IPS-NIHi11 (cell line): ENCODE results near the gene USP37.
A peak's percentile ranks its signal among the peaks of the same experiment; 100 is the strongest.

Source experiments
- DNase-seq: peaks from one replicate; pipeline ENCODE4 v3.0.0; 2012; ENCODE audit warnings: mixed read lengths, low spot score

The USP37 gene

DNA sequence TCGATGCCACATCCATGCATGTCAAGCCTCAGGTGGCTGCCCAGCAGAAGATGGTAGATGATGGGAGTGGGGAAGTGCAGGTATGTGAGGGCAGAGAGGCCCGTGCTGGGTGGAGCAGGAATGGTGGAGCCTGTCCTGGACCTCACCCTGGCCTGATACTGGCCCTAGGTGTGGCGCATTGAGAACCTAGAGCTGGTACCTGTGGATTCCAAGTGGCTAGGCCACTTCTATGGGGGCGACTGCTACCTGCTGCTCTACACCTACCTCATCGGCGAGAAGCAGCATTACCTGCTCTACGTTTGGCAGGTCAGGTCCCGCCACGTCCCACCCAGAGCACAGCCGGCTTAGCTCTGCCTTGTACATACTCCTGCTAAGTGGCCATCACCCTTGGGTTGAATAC lies 136.3 kb downstream of the USP37 start:
- DNase-seq = no peak

DNA sequence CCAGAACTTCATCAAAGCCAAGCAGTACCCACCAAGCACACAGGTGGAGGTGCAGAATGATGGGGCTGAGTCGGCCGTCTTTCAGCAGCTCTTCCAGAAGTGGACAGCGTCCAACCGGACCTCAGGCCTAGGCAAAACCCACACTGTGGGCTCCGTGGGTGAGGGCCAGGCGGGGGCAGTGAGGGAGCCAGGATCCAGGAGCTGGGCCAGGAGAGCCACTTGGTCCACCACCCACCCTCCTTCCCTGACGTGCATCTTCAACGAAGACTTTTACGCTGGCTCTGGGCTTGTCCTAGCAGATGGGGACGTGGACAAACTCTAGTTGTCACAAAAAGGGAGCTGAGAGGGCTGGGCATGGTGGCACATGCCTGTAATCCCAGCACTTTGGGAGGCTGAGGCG lies 137.4 kb downstream of the USP37 start:
- no peak for DNase-seq

DNA sequence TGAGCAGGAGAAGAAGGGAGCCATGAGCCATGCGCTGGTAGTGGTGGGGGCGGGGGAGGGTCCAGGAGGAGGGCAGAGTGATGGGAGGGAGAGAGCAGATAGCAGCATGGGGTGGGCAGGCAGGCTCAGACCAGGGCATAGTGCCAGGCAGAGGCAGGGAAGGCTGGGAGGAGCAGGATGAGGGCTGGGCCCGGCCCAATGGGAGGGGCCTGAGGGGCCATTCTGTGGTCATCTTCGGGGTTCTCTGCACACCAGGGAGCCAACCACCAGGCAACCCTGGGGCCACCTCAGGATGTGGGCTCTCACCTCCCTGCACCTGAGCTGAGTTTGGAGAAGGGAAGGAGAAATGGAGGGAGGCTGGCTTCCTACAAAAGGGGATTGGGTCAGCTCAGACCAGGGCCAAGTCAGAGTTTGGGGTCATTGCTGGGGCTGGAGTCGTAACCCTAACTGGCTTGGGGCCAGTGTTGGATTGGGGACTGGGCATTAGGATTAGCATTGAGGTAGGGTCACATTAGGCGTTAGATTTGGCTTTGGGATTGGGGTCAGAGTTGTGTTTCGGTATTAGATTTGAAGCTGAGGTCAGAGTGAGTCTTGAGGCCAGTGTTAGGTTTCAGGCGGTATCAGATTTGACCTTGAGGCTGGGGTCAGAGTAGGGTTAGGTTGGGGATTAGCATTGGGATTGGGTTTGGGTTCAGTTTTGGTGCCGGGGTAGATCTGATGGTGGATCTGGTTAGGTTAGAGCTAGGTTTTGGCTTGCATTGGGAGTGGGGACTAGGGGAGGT lies 138.0 kb downstream of the USP37 start:
- DNase-seq = no peak

DNA sequence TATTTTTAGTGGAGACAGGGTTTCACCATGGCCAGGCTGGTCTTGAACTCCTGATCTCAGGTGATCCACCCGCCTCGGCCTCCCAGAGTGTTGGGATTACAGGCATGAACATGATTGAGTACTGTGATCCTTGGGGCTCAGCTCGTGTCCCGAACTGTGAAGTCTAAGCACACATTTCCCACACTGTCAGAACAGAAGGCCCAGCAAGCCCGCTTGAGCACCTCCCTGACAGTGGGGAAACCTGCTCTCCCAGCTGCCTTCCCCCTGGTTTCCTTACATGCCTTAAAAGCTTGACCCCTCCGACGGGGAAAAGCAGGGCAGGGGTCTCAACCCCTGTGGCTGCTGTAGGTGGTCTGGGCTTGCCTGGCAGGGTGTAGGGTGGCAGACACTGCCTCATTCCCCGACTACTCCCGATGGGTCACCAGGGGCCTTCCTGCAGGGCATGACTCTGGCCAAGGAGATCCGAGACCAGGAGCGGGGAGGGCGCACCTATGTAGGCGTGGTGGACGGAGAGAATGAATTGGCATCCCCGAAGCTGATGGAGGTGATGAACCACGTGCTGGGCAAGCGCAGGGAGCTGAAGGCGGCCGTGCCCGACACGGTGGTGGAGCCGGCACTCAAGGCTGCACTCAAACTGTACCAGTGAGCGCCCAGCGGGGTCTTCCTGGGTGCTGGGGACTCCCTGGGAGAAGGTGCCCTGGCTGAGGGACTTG lies 139.1 kb downstream of the USP37 start:
- no peak for DNase-seq

DNA sequence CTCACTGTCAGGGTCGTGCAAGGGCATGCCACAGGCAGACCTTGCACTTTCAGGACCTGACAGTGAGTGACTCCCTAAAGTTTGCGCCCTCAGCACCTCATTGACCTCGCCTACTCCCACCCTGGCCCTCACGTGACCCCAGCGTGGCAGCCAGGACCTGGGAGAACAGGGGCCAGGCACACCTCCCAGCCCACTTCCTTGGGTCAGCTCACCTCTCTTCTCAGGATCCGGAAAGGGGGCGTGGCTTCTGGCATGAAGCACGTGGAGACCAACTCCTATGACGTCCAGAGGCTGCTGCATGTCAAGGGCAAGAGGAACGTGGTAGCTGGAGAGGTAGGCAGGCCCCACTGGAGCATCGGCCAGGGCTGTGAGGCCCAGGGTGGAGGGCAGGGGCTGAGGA lies 140.4 kb downstream of the USP37 start:
- peak; percentile 45 for DNase-seq

DNA sequence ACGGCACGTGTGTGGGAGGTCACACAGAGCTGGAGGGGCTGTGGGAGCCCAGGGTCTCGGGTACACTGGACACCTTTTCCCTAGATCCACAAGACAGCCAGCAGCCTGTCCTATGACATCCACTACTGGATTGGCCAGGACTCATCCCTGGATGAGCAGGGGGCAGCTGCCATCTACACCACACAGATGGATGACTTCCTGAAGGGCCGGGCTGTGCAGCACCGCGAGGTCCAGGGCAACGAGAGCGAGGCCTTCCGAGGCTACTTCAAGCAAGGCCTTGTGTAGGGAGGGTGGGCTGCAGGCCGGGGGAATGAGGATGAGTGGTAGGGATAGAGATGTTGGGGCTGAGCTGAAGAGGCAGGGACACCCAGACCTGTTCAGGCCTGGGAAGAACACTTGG lies 142.6 kb downstream of the USP37 start:
- DNase-seq = no peak

DNA sequence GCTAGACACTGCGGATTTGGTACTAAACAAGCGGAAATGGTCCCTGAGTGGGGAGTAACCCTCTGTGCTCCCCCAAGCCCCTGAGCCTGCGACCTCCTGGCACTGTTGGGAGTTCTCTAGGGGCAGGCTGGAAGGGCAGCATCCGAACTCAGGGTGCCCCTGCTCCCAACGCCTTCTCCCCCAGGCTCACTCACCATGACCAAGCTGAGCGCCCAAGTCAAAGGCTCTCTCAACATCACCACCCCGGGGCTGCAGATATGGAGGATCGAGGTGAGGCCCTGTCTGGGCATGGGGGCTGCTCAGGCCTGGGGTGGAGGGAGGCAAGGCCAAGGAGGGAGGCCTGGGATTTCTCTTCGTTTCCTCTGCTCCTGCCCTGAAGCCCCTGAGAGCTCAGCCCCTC lies 144.6 kb downstream of the USP37 start:
- no peak for DNase-seq

DNA sequence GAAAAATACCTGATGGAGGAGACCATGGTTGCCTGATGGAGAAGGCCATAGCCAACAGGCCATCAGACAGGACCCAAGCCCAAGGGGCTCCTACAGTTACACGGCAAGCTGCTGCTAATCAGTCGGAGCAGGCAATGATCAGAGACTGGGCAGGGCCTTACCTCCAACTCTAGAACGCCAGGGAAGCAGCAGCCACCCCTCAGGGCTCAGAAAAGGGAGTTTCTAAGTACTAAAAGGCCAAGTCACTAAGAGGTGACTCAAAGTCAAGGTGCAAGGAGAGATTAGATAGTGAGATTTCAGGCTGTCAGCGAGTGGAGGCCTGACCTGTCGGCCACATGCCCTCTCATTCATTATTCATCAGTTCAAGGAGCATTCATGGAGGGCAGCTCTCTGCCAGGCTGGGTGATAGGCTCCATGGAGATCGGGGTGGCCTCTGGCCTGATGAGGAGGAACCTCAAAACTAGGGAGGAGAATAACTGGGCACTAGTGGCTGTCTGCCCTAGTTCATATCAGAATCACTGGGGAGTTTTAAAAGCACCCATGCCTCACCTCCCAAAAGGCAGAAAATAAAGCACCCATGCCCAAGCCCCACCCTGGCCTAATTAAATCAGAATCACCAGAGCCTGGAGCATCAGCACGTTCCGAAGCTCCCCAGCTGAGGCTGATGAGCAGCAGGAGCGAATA lies 145.6 kb downstream of the USP37 start:
- no peak for DNase-seq

DNA sequence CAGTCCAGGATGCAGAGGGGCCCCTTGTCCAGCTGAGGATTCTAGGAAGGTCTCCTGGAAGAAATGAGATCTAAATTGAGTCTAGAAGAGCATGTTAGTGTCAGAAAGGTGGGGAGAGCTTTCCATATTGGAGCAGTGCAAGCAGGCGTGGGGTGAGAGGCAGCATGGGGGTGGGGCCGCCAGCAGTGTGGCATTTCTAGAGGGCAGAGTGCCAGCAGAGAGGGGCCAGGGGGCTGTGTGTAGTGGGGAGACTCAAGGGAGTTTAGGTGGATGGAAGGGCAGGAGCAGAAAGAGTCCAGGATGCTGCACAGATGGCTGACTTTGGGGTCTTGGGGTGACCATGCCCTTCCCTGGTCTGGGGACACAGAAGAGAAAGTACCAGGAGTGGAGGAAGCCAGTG lies 147.1 kb downstream of the USP37 start:
- no peak for DNase-seq

DNA sequence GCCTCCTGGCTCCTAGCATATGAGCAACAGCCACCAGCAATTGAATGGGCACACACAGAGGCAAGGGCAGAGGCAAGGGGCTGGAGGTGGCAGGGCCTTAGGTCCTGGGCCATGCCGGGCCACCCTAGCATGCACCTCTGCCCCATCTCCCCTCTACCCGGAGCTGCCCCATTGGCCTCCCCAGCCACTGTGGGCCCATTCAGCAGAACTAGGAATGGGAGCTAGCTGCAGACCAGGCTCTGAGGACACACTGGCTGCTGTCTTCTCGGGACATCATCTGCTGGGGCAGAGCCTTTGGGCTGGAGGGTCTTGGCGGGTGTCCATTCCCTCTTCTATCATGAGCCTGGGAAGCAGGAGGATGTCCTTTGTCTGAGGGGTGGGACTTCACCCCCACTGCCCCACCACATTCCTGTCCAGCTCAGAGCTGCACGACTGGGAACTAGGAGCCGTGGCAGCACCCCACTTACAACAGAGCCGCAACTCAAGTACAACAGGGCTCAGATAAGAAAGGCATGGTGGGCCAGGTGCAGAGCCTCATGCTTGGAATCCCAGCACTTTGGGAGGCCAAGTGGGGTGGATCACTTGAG lies 148.4 kb downstream of the USP37 start:
- DNase-seq = no peak

DNA sequence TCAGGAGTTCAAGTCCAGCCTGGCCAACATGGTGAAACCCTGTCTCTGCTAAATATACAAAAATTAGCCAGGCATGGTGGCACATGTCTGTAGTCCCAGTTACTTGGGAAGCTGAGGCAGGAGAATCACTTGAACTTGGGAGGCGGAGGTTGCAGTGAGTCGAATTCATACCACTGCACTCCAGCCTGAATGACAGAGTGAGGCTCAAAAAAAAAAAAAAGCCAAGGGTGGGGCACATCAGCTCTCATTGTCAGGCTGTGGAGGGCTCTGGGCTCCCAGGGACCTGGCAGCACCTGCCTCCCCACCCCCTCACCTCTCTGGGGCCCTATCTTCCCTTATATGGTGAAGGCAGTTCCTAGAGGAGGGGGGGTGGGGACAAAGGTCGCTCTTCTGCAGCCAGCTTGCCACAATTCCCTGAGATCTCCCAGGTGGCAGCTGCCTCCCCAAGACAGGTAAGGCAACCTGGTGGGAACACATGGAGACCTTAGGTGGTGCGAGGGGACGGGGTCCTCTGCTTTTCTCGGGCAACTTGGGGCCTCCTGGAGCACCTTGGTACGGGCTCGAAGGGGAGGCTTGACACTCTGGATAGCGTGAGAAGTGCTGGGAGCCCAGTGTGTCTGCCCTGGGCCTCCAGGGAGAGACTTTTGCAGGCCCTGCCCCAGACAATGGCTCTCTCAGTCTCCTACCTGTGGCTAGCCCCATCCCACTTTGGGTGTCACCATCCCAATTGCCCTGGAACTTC lies 149.3 kb downstream of the USP37 start, which contains the start of gene VIL1:
TSS of gene VIL1 (plus strand) at position 407 of the 742 bp plus-strand sequence. CDS start 4,656 bp downstream, outside the sequence.
- peak; percentile 69 for DNase-seq

DNA sequence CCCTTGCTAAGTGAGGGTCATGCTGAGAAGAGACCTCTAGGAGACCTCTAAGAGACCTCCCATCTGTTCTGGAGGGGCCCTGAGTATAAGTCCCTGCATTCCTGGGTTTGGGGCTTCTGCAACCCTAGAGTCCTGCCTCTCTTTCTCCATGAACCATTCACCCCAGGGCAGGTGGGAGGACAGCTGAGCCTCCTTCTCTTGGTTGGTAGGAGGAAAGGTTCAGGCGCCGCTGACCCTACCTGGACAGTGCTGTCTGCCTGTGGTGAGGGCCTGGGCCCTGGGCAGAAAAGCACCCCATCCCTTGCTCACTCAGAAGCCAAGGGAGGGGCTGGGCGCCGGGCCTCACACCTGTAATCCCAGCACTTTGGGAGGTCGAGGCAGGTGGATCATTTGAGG lies 149.8 kb downstream of the USP37 start:
- DNase-seq = no peak

DNA sequence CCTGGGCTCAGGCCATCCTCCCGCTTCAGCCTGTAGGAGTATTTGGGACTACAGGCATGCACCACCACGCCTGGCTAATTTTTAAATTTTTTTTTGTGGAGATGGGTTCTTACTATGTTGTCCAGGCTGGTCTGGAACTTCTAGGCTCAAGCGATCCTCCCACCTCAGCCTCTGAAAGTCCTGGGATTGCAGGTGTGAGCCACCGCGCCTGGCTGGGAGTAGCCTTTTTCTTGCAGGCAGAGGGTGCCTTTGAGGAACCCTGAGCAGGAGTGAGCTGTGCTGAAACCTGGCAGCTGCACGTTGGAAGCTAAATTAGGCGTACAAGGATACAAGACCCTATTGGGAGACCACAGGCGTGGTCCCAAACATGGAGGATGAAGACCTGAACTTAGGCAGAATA lies 160.4 kb downstream of the USP37 start:
- DNase-seq = no peak

DNA sequence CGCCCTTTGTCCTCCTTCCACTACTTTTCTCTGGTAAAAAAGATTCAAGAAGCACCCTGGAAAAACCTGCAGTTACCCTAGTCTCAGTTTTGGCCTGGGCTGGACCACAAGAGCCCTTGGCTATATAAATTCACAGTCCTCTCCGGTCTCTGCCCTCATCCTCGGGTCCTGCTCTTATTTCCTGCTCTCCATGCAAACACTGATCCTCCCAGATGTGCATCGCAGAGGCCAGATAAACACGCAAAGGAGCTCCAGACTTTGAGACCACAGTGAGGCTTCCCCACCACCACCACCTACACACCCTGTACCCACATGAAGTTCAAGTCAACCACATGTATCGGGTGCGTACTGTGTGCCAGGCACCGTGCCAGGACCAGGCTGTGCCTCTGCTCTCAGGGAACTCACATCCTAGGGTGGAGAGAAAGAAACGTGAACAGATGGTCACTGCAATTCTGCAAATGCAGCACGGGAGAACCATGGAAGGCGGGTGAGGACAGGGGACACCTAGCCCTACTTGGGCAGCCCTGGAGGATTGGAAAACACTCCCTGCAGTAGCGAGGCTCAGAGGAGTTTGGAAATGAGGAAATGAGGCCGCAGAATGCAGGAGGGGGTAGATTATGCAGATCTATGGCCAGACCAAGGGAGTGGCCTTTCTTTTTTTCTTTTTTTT lies 161.1 kb downstream of the USP37 start:
- no peak for DNase-seq

DNA sequence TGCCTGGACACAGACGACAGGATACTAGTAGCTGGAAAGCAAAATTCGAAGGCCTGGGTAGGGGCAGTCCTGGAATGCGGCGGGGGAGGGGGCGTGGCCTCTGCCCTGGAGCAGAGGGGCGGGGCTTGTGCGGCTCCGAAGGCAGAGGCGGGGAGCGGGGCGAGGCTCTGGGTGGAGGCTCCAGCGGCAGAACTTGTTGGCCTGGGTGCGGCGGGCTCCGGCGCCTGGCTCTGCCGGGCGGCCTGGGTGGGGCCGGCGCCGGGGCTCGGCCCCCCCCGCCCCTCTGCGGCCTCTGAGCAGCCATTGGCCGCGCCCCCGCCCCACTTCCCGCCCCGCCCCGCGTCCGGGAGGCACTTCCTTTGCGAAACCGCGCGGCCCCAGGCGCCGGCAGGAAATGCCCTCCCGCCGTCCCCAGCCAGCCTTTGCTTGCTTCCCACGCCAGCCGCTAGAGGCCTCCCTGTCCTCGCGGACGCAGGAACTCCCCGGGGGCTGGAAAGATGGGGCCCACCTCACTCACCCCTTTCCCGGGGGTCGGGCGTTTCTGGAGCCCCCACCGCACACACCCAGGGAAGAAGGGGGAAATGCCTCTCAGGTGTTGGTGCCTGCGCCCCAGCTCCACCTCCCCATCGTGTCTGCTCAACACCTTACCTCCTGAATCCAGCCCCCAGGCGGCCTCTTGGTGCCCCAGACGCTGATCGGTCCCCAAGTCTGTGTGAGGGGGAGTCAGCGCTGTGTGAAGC lies 161.8 kb downstream of the USP37 start:
- DNase-seq = peak; percentile 95

DNA sequence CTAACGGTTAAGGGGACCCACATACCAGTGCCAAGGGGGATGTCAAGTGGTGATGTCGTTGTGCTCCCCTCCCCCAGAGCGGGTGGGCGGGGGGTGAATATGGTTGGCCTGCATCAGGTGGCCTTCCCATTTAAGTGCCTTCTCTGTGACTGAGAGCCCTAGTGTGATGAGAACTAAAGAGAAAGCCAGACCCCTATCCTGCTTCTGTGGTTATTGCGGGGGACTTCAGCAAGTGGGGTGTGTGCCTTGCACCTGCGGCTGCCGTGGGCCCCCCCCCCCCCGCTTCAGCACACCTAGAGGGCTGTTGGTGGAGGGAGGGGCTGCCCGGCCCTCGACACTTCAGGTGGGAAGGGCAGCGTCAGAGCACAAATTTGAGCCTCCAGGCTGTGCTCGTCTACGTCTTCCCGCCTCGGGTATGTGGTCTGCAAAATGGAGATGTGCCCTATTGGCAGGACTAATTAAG lies 162.4 kb downstream of the USP37 start:
- no peak for DNase-seq

DNA sequence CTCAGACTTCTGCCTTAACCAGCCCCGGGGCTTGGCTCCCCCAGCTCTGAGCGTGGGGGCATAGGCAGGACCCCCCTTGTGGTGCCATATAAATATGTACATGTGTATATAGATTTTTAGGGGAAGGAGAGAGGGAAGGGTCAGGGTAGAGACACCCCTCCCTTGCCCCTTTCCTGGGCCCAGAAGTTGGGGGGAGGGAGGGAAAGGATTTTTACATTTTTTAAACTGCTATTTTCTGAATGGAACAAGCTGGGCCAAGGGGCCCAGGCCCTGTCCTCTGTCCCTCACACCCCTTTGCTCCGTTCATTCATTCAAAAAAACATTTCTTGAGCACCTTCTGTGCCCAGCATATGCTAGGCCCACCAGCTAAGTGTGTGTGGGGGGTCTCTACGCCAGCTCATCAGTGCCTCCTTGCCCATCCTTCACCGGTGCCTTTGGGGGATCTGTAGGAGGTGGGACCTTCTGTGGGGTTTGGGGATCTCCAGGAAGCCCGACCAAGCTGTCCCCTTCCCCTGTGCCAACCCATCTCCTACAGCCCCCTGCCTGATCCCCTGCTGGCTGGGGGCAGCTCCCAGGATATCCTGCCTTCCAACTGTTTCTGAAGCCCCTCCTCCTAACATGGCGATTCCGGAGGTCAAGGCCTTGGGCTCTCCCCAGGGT lies 162.9 kb downstream of the USP37 start:
- DNase-seq = no peak

DNA sequence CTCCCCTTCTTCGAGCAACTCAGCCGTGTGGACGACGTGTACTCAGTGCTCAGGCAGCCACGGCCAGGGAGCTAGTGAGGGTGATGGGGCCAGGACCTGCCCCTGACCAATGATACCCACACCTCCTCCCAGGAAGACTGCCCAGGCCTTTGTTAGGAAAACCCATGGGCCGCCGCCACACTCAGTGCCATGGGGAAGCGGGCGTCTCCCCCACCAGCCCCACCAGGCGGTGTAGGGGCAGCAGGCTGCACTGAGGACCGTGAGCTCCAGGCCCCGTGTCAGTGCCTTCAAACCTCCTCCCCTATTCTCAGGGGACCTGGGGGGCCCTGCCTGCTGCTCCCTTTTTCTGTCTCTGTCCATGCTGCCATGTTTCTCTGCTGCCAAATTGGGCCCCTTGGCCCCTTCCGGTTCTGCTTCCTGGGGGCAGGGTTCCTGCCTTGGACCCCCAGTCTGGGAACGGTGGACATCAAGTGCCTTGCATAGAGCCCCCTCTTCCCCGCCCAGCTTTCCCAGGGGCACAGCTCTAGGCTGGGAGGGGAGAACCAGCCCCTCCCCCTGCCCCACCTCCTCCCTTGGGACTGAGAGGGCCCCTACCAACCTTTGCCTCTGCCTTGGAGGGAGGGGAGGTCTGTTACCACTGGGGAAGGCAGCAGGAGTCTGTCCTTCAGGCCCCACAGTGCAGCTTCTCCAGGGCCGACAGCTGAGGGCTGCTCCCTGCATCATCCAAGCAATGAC lies 163.6 kb downstream of the USP37 start:
- no peak for DNase-seq

DNA sequence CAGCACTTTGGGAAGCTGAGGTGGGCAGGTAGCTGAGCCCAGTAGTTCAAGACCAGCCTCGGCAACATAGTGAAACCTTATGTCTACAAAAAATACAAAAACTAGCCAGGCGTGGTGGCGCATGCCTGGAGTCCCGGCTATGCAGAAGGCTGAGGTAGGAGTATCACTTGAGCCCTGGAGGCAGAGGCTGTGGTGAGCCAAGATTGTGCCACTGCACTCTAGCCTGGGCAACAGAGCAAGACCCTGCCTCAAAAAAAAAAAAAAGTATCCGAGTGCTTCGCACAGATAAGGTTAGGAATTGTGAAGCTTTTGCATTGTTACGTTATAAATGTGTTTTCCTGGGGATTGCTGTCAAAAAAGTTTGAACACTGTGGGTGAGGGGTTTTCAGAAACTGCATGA lies 164.3 kb downstream of the USP37 start:
- DNase-seq = no peak
